Femur (tissue), 1 donor: ENCODE results near the gene AFF1.

Experiments used
- DNase-seq: peaks from one replicate; pipeline ENCODE4 v3.0.0-alpha.2; 2017

The AFF1 gene

GRCh38 chr4:87166296-87166854 is 231.6 kb downstream of the AFF1 start:
- no peak for DNase-seq

GRCh38 chr4:87171944-87172343 is 237.1 kb downstream of the AFF1 start:
- DNase-seq: no peak

GRCh38 chr4:87174672-87175071 is 239.9 kb downstream of the AFF1 start:
- no peak for DNase-seq

- no peak for DNase-seq
These were observed 244.9 kb downstream of the AFF1 start for GRCh38 chr4:87179751-87180150.

GRCh38 chr4:87180767-87181166 is 246.0 kb downstream of the AFF1 start:
- no peak for DNase-seq

DNA sequence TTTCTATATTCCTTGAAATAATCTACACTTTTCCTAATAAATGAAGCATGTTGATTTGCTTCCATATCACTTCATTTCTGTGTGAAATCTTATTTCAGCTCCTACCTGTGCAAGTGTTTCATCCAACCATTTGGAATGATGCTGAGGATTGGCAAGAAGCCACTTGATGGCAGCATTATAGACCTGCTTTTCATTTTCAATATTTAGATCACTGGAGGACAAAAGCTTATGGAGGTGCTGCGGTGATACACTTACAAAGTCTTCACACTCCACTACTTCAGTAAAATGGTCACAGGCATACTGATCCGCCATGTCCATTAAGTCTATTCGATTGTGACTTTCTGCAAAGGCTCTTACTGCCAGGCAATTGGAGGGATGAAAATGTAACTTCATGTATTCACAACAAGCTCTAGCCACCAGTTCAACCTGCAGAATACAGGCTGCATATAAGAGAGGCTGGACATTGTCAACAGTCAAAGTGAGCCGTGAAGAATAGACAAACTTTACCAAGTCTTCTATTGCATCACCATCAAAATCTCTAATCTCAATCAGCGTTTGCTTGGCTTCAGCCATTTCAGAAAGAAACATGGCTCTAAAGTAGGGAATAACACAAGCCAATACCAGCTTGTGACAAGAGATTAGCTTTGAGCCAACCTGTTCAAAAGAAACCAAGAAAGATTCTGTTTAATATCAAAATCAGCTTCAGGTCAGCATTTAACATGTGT is 250.5 kb downstream of the AFF1 start:
- DNase-seq: no peak

DNA sequence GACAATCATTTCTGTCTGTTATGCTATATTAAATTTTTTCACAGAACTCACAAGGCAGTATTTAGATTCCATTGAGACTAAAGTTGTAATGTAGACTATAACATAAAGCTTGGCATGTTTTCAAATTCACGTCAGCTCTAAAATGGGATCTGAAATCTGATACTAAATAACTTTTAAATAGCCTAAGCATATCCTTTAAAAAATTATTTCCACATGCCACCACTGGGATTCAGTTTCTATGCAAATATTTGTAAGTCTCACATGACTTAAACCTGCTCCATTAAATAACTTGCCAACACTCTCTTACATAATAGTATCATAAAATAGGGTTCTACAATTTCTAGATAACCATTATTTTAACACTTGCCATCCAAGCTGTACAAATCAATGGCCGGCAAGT is 253.2 kb downstream of the AFF1 start:
- no peak for DNase-seq

DNA sequence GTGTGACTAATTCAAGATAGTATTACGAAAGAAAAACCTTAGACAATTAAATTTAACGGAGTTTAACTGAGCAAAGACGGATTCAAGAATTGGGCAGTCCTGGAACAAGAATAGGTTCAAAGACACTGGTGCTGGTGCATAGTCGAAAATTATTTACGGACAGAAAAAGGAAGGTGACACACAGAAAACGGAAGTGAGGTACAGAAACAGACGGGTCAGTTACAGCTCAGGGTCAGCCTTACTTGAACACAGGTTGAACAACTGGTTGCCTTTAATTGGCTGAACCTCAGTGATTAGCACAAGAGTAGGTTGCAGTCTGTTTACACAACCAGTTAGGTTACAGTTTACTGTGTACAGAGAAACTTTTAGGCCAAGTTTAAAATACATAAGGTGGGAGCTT is 254.1 kb downstream of the AFF1 start:
- no peak for DNase-seq
